Right lobe of liver (tissue), 6 donors: ENCODE data around the gene DUSP22. TPM values are rescaled to one million over a fixed set of nuclear protein-coding genes. Genes with fewer than 3 reads are reported as not detected.

ENCODE experiments used
- ATAC-seq, 4 donors: fragments of 200-7000 bp; cut with Tn5 transposase; one replicate each; pipeline ENCODE4 v1.9.1; 2020; ENCODE audit warnings: mild to moderate bottlenecking in 4 of 4, moderate library complexity in 4 of 4
- DNase-seq, 3 donors: peaks; one replicate each; pipeline ENCODE4 v3.0.0-alpha.2; 2020
- H3K27ac ChIP-seq, 3 donors: fragments of 200-600 bp; one replicate each; pipeline ENCODE4 v1.8.0; 2022
- H3K27me3 ChIP-seq, 2 donors: fragments of 200-600 bp; one replicate each; pipeline ENCODE4 v1.8.0; 2022
- H3K36me3 ChIP-seq, 4 donors: fragments of 200-600 bp; sonication (generic) in 1 of 4; one replicate each; pipeline versions ENCODE4 v1.5.1 to v1.8.0; 2017 to 2022; ENCODE audit warnings: control low read depth in 1 of 4
- H3K4me1 ChIP-seq, 4 donors: fragments of 200-600 bp; sonication (generic) in 1 of 4; one replicate each; pipeline versions ENCODE4 v1.5.1 to v1.8.0; 2017 to 2022; ENCODE audit warnings: control low read depth in 1 of 4
- H3K4me3 ChIP-seq, 3 donors: fragments of 200-600 bp; one replicate each; pipeline ENCODE4 v1.8.0; 2022
- H3K9me3 ChIP-seq, 4 donors: fragments of 200-600 bp; sonication (generic) in 1 of 4; one replicate each; pipeline versions ENCODE4 v1.5.1 to v1.8.0; 2017 to 2022; ENCODE audit warnings: control low read depth in 1 of 4
- CTCF ChIP-seq, 4 donors: fragments of 200-600 bp in 3 of 4; fragments of 450-650 bp in 1 of 4; IDR thresholded peaks; one replicate each; pipeline versions ENCODE4 v1.5.1 to v1.8.0; 2016 to 2022; ENCODE audit warnings: antibody characterized with exemption in 4 of 4, mild to moderate bottlenecking in 2 of 4
- POLR2A ChIP-seq: fragments of 450-650 bp; IDR thresholded peaks from one replicate; pipeline ENCODE4 v1.6.1; 2017; ENCODE audit warnings: antibody characterized with exemption, mild to moderate bottlenecking
- WGBS: methylation state at CpG from one replicate; pipeline ENCODE4 v1.1.6; 2018; ENCODE audit warnings: low coverage, low lambda C conversion rate; ENCODE audit not compliant: insufficient coverage; ENCODE audit errors: missing lambda C conversion rate; 5-methylcytosine and 5-hydroxymethylcytosine counted together
- intact Hi-C, 2 donors: fragments of 100-400 bp; cut with DNase I; formaldehyde crosslinking; loops; one replicate each; pipeline versions ENCODE4 v1.11.2 to v1.14.1; 2022
- total RNA-seq, 6 experiments: library from RNA; depleted of rRNA in 2 of 6; stranded (reverse); fragments of >200 nt in 2 of 6; fragmentation: NEBNext Ultra II Directional in 3 of 6; extraction: Animal tissue kit (Norgen Biotek cat#: 25700) in 3 of 6; gene quantifications; one replicate each; pipeline versions ENCODE4 v1.1.0 to v1.2.4, GENCODE V29; 2016 to 2023
- donor health status: DM: no; HTN: yes; CAD: no.
- donor health status: DM: no; HTN: no; CAD: no.
- donor health status: DM: no; HTN: no; CAD: no.
- donor health status: DM: no; HTN: yes; CAD: no.
- donor health status: DM: no; HTN: yes; CAD: no.

DUSP22 gene
- total RNA-seq, 6 experiments from 2014 or later: 20.6 to 24.8 (median 21.3) TPM

- ATAC-seq (peak in 2 of 4 donors; percentile 4 to 9), DNase-seq (no peak)
- Histone ChIP-seq H3K9me3 (no peaks in the 10 kb centered on the region), H3K27me3 (peaks cover 10 to 14% of the 10 kb centered on the region in 2 donors), H3K27ac (peak within 1 kb of the TSS in 1 of 3 donors; percentile 49), H3K4me3 (peak within 1 kb of the TSS in 2 of 3 donors; percentile 31 to 50), H3K4me1 (peaks cover 0 to 30% (median 12%) of the 10 kb centered on the region in 4 donors), H3K36me3 (no peaks in the 10 kb centered on the region)
- TF ChIP-seq CTCF (IDR thresholded peaks at IDR 0.05) (no peak), POLR2A (no peak)
- 1% methylated on average over 36 of the region's 82 CpGs for WGBS
- intact Hi-C loops: no loop called here
Observed at GRCh38 chr6:391559-392440, 99.5 kb downstream of the DUSP22 start, which contains the start of gene IRF4. Gene IRF4, plus strand, starts transcription at chr6:391752. Its CDS starts 1,401 bp downstream, at chr6:393153.

GRCh38 chr6:392441-393390 lies 100.4 kb downstream of the DUSP22 start:
- 1% methylated on average over 29 of the region's 108 CpGs for WGBS
- Histone ChIP-seq H3K4me1 (peaks cover 0 to 28% (median 10%) of the 10 kb centered on the region in 4 donors), H3K27me3 (peaks cover 10 to 21% of the 10 kb centered on the region in 2 donors), H3K36me3 (no peaks in the 10 kb centered on the region), H3K9me3 (no peaks in the 10 kb centered on the region), H3K27ac (no peak overlapping the region), H3K4me3 (peak overlapping the region in 2 of 3 donors; percentile 2 to 50)
- no peak for ATAC-seq
- DNase-seq: no peak
- intact Hi-C loops: no loop called here
- no peak for TF ChIP-seq POLR2A
- no peak for TF ChIP-seq CTCF (IDR thresholded peaks at IDR 0.05)

- WGBS: 9% methylated on average over 25 of the region's 68 CpGs
- TF ChIP-seq CTCF (IDR thresholded peaks at IDR 0.05): no peak
- no peak for TF ChIP-seq POLR2A
- H3K27me3 ChIP-seq: peaks cover 10 to 23% of the 10 kb centered on the region in 2 donors
- H3K9me3 ChIP-seq: no peaks in the 10 kb centered on the region
- no peak for ATAC-seq
- H3K36me3 ChIP-seq: no peaks in the 10 kb centered on the region
- peak overlapping the region in 2 of 3 donors; percentile 2 to 50 for H3K4me3 ChIP-seq
- H3K4me1 ChIP-seq: peaks cover 0 to 23% (median 7%) of the 10 kb centered on the region in 4 donors
- no peak overlapping the region for H3K27ac ChIP-seq
- intact Hi-C loops: no loop called here
- DNase-seq: no peak
Observed at GRCh38 chr6:393391-394221, 101.3 kb downstream of the DUSP22 start.
